DND-41 (cell line): ENCODE results near the gene BIRC6.

ENCODE experiments used
- ATAC-seq: fragments of 200-7000 bp; cut with Tn5 transposase; 3 replicates; pipeline ENCODE4 v1.9.1; 2021; ENCODE audit warnings: low read depth; ENCODE audit not compliant: insufficient read depth
- DNase-seq: peaks from one replicate; pipeline ENCODE4 v3.0.0-alpha.2; 2020
- H2AFZ ChIP-seq: 2 replicates; pipeline ENCODE4 v1.6.0; 2012; ENCODE audit warnings: low read depth, low read length
- H3K27ac ChIP-seq: 2 replicates; pipeline ENCODE4 v1.5.1; 2012; ENCODE audit warnings: low read length, inconsistent platforms
- H3K27me3 ChIP-seq: fragments of 200-600 bp; sonication (generic); 2 replicates; pipeline ENCODE4 v1.6.0; 2012; ENCODE audit warnings: low read length, mild to moderate bottlenecking, inconsistent platforms; ENCODE audit not compliant: insufficient read depth, poor library complexity
- H3K36me3 ChIP-seq: 2 replicates; pipeline ENCODE4 v1.5.1; 2012; ENCODE audit warnings: low read length, inconsistent platforms; ENCODE audit not compliant: insufficient read depth
- H3K4me1 ChIP-seq: 2 replicates; pipeline ENCODE4 v1.5.1; 2012; ENCODE audit warnings: mild to moderate bottlenecking, low read length; ENCODE audit not compliant: insufficient read depth
- H3K4me2 ChIP-seq: 2 replicates; pipeline ENCODE4 v1.6.0; 2012; ENCODE audit warnings: mild to moderate bottlenecking, moderate library complexity, low read length, inconsistent platforms; ENCODE audit not compliant: insufficient read depth
- H3K4me3 ChIP-seq, 2 experiments: fragments of 200-600 bp in 1 of 2; shearing (Covaris generic) in 1 of 2; 2 replicates each; pipeline ENCODE4 v1.5.1; 2012 to 2016; ENCODE audit warnings: inconsistent platforms in 2 of 2, low read length in 2 of 2, mild to moderate bottlenecking in 2 of 2, low read depth in 1 of 2, moderate library complexity in 1 of 2
- H3K79me2 ChIP-seq: 2 replicates; pipeline ENCODE4 v1.6.0; 2012; ENCODE audit warnings: low read length, inconsistent platforms; ENCODE audit not compliant: insufficient read depth
- H3K9ac ChIP-seq: 2 replicates; pipeline ENCODE4 v1.6.0; 2012; ENCODE audit warnings: low read depth, mild to moderate bottlenecking, inconsistent platforms, low read length, moderate library complexity
- H3K9me3 ChIP-seq: 2 replicates; pipeline ENCODE4 v1.5.1; 2012; ENCODE audit warnings: low read length, moderate library complexity, mild to moderate bottlenecking, inconsistent platforms; ENCODE audit not compliant: insufficient read depth, severe bottlenecking
- H4K20me1 ChIP-seq: 2 replicates; pipeline ENCODE4 v1.6.0; 2012; ENCODE audit warnings: low read length; ENCODE audit not compliant: insufficient read depth
- CTCF ChIP-seq: IDR thresholded peaks from 2 replicates; pipeline ENCODE4 v1.5.1; 2012; ENCODE audit warnings: borderline replicate concordance, low read length, moderate library complexity, mild to moderate bottlenecking; ENCODE audit not compliant: poor library complexity, severe bottlenecking; ENCODE audit errors: extremely low read depth
- EZH2 ChIP-seq: IDR thresholded peaks from 3 replicates; pipeline ENCODE4 v1.6.1; 2012; ENCODE audit warnings: borderline replicate concordance, low read depth, mild to moderate bottlenecking, moderate library complexity, low read length, inconsistent platforms; ENCODE audit not compliant: severe bottlenecking

BIRC6 gene

GRCh38 chr2:32355976-32356680, 695 bp upstream of the BIRC6 start:
- Histone ChIP-seq H3K4me2 (peak overlapping the region; percentile 96), H3K4me3 (peak overlapping the region; percentile 45 to 71; a peak in 3 of 4 replicates), H2AFZ (peak overlapping the region; percentile 94), H3K4me1 (peaks cover 28% of the 10 kb centered on the region), H3K27ac (peak overlapping the region; percentile 91), H3K27me3 (no peaks in the 10 kb centered on the region), H3K36me3 (peaks cover 22% of the 10 kb centered on the region), H4K20me1 (peaks cover 28% of the 10 kb centered on the region; the same call in 1 of the 2 replicates), H3K9me3 (no peaks in the 10 kb centered on the region), H3K79me2 (peaks cover 47% of the 10 kb centered on the region), H3K9ac (peak overlapping the region; percentile 95)
- DNase-seq (no peak), ATAC-seq (no peak; the same call in 2 of the 3 replicates)
- TF ChIP-seq CTCF (no peak), EZH2 (no peak)

DNA sequence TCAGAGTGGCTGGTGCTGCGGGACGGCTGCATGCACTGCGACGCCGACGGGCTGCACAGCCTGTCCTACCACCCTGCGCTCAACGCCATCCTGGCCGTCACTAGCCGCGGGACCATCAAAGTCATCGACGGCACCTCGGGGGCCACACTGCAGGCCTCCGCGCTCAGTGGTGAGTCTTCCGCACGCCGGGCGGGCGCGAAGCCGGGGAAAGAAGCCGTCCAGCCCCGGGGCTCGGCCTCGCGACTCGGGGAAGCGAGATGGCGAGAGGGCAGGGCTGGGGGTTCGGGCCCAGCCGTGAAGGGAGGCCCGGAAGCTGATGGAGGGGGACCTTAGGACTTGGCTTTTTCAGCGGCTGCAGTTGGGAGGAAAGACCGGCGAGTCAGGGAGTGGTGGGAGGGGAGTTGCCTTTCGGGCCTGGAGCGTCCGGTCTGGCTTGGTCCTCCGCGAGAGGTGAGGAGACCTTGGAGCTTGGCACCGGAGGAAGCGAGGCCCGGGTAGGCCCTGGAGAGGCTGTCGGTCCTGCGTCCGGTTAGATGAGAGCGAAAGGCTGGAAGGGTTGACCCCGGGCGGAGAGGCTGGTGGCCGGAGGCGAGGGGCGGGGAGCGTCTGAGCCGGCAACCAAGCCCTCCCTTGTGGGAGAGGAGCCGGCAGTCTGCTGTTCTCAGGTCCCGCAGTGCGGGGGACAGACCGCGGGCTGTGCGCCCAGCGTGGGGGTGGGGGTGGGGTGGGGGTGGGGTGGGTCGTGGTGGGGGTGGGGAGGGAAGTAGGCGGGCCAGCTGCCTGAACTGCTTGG, 691 bp downstream of the BIRC6 start:
- H3K36me3 ChIP-seq: peaks cover 31% of the 10 kb centered on the region
- peak; percentile 46 for DNase-seq
- TF ChIP-seq EZH2 (no peak), CTCF (no peak)
- no peaks in the 10 kb centered on the region for H3K9me3 ChIP-seq
- H3K9ac ChIP-seq: peak overlapping the region; percentile 95
- no peaks in the 10 kb centered on the region for H3K27me3 ChIP-seq
- peak overlapping the region; percentile 45 to 71 for H3K4me3 ChIP-seq
- peak overlapping the region; percentile 94 for H2AFZ ChIP-seq
- ATAC-seq: peak; percentile 25
- peaks cover 31% of the 10 kb centered on the region for H3K4me1 ChIP-seq
- H3K27ac ChIP-seq: peak overlapping the region; percentile 91
- H3K4me2 ChIP-seq: peak overlapping the region; percentile 96
- peaks cover 61% of the 10 kb centered on the region for H3K79me2 ChIP-seq
- peaks cover 37% of the 10 kb centered on the region; the same call in 1 of the 2 replicates for H4K20me1 ChIP-seq

- Histone ChIP-seq H3K79me2 (peaks cover 66% of the 10 kb centered on the region), H3K4me2 (peak overlapping the region; percentile 96), H3K4me1 (peaks cover 31% of the 10 kb centered on the region), H3K4me3 (peak overlapping the region; percentile 32 to 71; a peak in 3 of 4 replicates), H3K36me3 (peaks cover 31% of the 10 kb centered on the region), H3K9me3 (no peaks in the 10 kb centered on the region), H3K9ac (peak overlapping the region; percentile 95), H3K27ac (peak overlapping the region; percentile 76), H4K20me1 (peaks cover 42% of the 10 kb centered on the region; the same call in 1 of the 2 replicates), H2AFZ (peak overlapping the region; percentile 26; the same call in 1 of the 2 replicates), H3K27me3 (no peaks in the 10 kb centered on the region)
- no peak for DNase-seq
- TF ChIP-seq CTCF (no peak), EZH2 (no peak)
- ATAC-seq: no peak
Observed at GRCh38 chr2:32358111-32358482, 1.3 kb downstream of the BIRC6 start.
